ENCODE measurements around the gene EPHB2. TPM values are rescaled to one million over a fixed set of nuclear protein-coding genes. Genes with fewer than 3 reads are reported as not detected.

Gene EPHB2
- total and polyA plus RNA-seq, 2 of the 4 experiments (the other 2 are of a cell fraction), result 52.3 to 58.8 TPM

- ChIA-PET POLR2A (ENCODE audit: unreplicated experiment) (no interaction called here), CTCF (interaction anchor here (1.1 kb wide), 1 partner anchor 66 kb away, joined by 3 read pairs; no protein-coding TSS in a partner anchor)
- H2AK5ac ChIP-seq (ENCODE audit: low read depth, low read length), result no peak overlapping the region
- H2BK5ac ChIP-seq (ENCODE audit: low read depth, low read length, poor library complexity, severe bottlenecking), result no peak overlapping the region
- no peak overlapping the region for H3K4me3 ChIP-seq (ENCODE audit: insufficient read depth, low read depth, low read length)
- H2BK15ac ChIP-seq (ENCODE audit: low read depth, low read length), result no peak overlapping the region
- no peak overlapping the region for H2BK20ac ChIP-seq (ENCODE audit: low read depth, low read length)
- no peaks in the 10 kb centered on the region for H3K27me3 ChIP-seq (ENCODE audit: control insufficient read depth, insufficient read depth, low read length)
- H2AK9ac ChIP-seq (replicated peaks; ENCODE audit: low read depth, low read length, poor library complexity), result no peak overlapping the region
- no CpG with 5 or more reads among the region's 4 CpGs for WGBS, 2 experiments (ENCODE audit: extremely low coverage in 2 of 2, insufficient read length in 1 of 2)
- no peak for DNase-seq
- H4K20me1 ChIP-seq (ENCODE audit: insufficient read depth, low read length), result peaks cover 44% of the 10 kb centered on the region; the same call in 1 of the 2 replicates
- no peak overlapping the region for H4K8ac ChIP-seq (ENCODE audit: low read depth in 2 of 2, low read length in 2 of 2)
- H3K9me3 ChIP-seq (ENCODE audit: control insufficient read depth, insufficient read depth, low read length), result no peaks in the 10 kb centered on the region
- H3K9me1 ChIP-seq (ENCODE audit: insufficient read depth, low read length), result peaks cover 6% of the 10 kb centered on the region
- no peak overlapping the region for H4K5ac ChIP-seq (ENCODE audit: low read depth, low read length)
- no peak overlapping the region for H3K14ac ChIP-seq (replicated peaks; ENCODE audit: low read depth, low read length)
- dilution Hi-C loops (cut with HindIII; ENCODE audit: low sequenced_read_pairs, unreplicated experiment) (no loop called here), in situ Hi-C loops (cut with MboI; ENCODE audit: low sequenced_read_pairs) (no loop called here), intact Hi-C loops (cut with micrococcal nuclease) (loop anchor here (2.0 kb wide), 1 partner anchor 13 kb away; no protein-coding TSS in a partner anchor)
- no peak overlapping the region for H2AFZ ChIP-seq (replicated peaks; ENCODE audit: low read length, poor library complexity)
- no peak for ATAC-seq (ENCODE audit: low read depth)
- H3K79me1 ChIP-seq (ENCODE audit: low read depth in 1 of 2, low read length in 2 of 2), result peaks cover 17 to 64% of the 10 kb centered on the region in 2 experiments; a peak in 3 of 4 replicates
- H2BK120ac ChIP-seq (ENCODE audit: low read depth, low read length), result no peak overlapping the region
- no peak overlapping the region for H3K9ac ChIP-seq (ENCODE audit: low read depth, low read length)
- no peak overlapping the region for H3K18ac ChIP-seq (ENCODE audit: low read depth, low read length)
- H3K23ac ChIP-seq (ENCODE audit: low read depth, low read length), result no peak overlapping the region
- H3K56ac ChIP-seq (ENCODE audit: extremely low read depth, insufficient read depth, low read length), result no peak overlapping the region
- no peak overlapping the region for H3K27ac ChIP-seq (ENCODE audit: insufficient read depth, low read length)
- H3K4ac ChIP-seq (ENCODE audit: low read depth, low read length), result no peak overlapping the region
- peaks cover 5% of the 10 kb centered on the region for H3K36me3 ChIP-seq (ENCODE audit: control insufficient read depth, insufficient read depth, low read length)
- H3K4me1 ChIP-seq (ENCODE audit: control insufficient read depth, insufficient read depth, low read length), result peaks cover 5% of the 10 kb centered on the region; the same call in 1 of the 2 replicates
- no TSS peak for BruUV-seq (replicated peaks)
- no peak for TF ChIP-seq RFX5 (IDR thresholded peaks at IDR 0.05; ENCODE audit: low read depth, low read length)
- TF ChIP-seq MAFK (IDR thresholded peaks at IDR 0.05; ENCODE audit: low read depth, low read length), result no peak
- TF ChIP-seq MAZ (IDR thresholded peaks at IDR 0.05; ENCODE audit: borderline replicate concordance, low read depth, low read length), result no peak
- TF ChIP-seq CEBPB (IDR thresholded peaks at IDR 0.05; ENCODE audit: low read depth, low read length), result no peak
- no peak for TF ChIP-seq CHD1 (IDR thresholded peaks at IDR 0.05; ENCODE audit: low read depth, low read length)
- no peak for TF ChIP-seq MXI1 (IDR thresholded peaks at IDR 0.05; ENCODE audit: borderline replicate concordance, low read depth, low read length)
- H3K4me2 ChIP-seq (ENCODE audit: low read depth, low read length), result no peak overlapping the region
- H4K91ac ChIP-seq (ENCODE audit: insufficient read depth, low read depth, low read length), result no peak overlapping the region
Measured at GRCh38 chr1:22795366-22795714, 84.7 kb downstream of the EPHB2 start.

Measured in IMR-90 (cell line).